H9 (cell line): ENCODE results near the gene RPS6KA6. TPM values are rescaled to one million over a fixed set of nuclear protein-coding genes. Genes with fewer than 3 reads are reported as not detected.

Source experiments
- DNase-seq: peaks from one replicate; pipeline ENCODE4 v3.0.0-alpha.2; 2017
- H2AFZ ChIP-seq: one replicate; pipeline ENCODE4 v1.6.1; 2013; ENCODE audit warnings: mild to moderate bottlenecking, low read length, control low read depth, moderate library complexity
- H2AK5ac ChIP-seq: 2 replicates; pipeline ENCODE4 v1.6.1; 2013; ENCODE audit warnings: low read length, control low read depth, mixed read lengths; ENCODE audit not compliant: insufficient read length
- H2BK120ac ChIP-seq: one replicate; pipeline ENCODE4 v1.6.1; 2013; ENCODE audit warnings: low read depth, mild to moderate bottlenecking, low read length, control low read depth, inconsistent platforms; ENCODE audit not compliant: poor library complexity, severe bottlenecking
- H2BK12ac ChIP-seq: 2 replicates; pipeline ENCODE4 v1.6.1; 2013; ENCODE audit warnings: low read length, control low read depth, mixed read lengths, low read depth; ENCODE audit not compliant: insufficient read length
- H2BK15ac ChIP-seq: 2 replicates; pipeline ENCODE4 v1.6.1; 2013; ENCODE audit warnings: low read depth, low read length, control low read depth
- H2BK20ac ChIP-seq: one replicate; pipeline ENCODE4 v1.6.1; 2013; ENCODE audit warnings: low read depth, mild to moderate bottlenecking, low read length, control low read depth, inconsistent platforms; ENCODE audit not compliant: poor library complexity, severe bottlenecking
- H2BK5ac ChIP-seq: 2 replicates; pipeline ENCODE4 v1.6.1; 2013; ENCODE audit warnings: low read length, control low read depth, mixed read lengths; ENCODE audit not compliant: insufficient read length
- H3K14ac ChIP-seq: 2 replicates; pipeline ENCODE4 v1.6.1; 2013; ENCODE audit warnings: low read length, control low read depth; ENCODE audit not compliant: insufficient read depth
- H3K18ac ChIP-seq: 2 replicates; pipeline ENCODE4 v1.6.1; 2013; ENCODE audit warnings: low read depth, mild to moderate bottlenecking, mixed read lengths, low read length, control low read depth; ENCODE audit not compliant: insufficient read length
- H3K23ac ChIP-seq: 2 replicates; pipeline ENCODE4 v1.6.1; 2013; ENCODE audit warnings: low read length, control low read depth, mixed read lengths, low read depth; ENCODE audit not compliant: insufficient read length
- H3K23me2 ChIP-seq: 2 replicates; pipeline ENCODE4 v1.6.1; 2013; ENCODE audit warnings: low read depth, mild to moderate bottlenecking, mixed read lengths, low read length, control low read depth; ENCODE audit not compliant: insufficient read length, poor library complexity, severe bottlenecking
- H3K27ac ChIP-seq: 2 replicates; pipeline ENCODE4 v1.5.1; 2013; ENCODE audit warnings: low read length, control low read depth, mixed read lengths, low read depth; ENCODE audit not compliant: insufficient read length
- H3K27me3 ChIP-seq: 2 replicates; pipeline ENCODE4 v1.6.1; 2013; ENCODE audit warnings: low read length, control low read depth, inconsistent platforms; ENCODE audit not compliant: insufficient read depth
- H3K4ac ChIP-seq: 2 replicates; pipeline ENCODE4 v1.6.1; 2013; ENCODE audit warnings: low read depth, mild to moderate bottlenecking, control low read depth, inconsistent platforms, low read length, moderate library complexity
- H3K4me1 ChIP-seq: 2 replicates; pipeline ENCODE4 v1.6.1; 2013; ENCODE audit warnings: low read length, control low read depth, inconsistent platforms; ENCODE audit not compliant: insufficient read depth
- H3K4me2 ChIP-seq: 2 replicates; pipeline ENCODE4 v1.6.1; 2013; ENCODE audit warnings: low read length, control low read depth, mixed read lengths; ENCODE audit not compliant: insufficient read length, insufficient read depth
- H3K56ac ChIP-seq: 2 replicates; pipeline ENCODE4 v1.6.1; 2013; ENCODE audit warnings: low read depth, mild to moderate bottlenecking, mixed read lengths, low read length, control low read depth; ENCODE audit not compliant: insufficient read length
- H3K79me1 ChIP-seq: 2 replicates; pipeline ENCODE4 v1.6.1; 2013; ENCODE audit warnings: low read depth, mild to moderate bottlenecking, moderate library complexity, low read length, control low read depth, inconsistent platforms; ENCODE audit not compliant: insufficient read depth, poor library complexity, severe bottlenecking
- H3K79me2 ChIP-seq: 2 replicates; pipeline ENCODE4 v1.6.1; 2013; ENCODE audit warnings: low read length, control low read depth, inconsistent platforms; ENCODE audit not compliant: insufficient read depth
- H3K9ac ChIP-seq: 2 replicates; pipeline ENCODE4 v1.6.1; 2013; ENCODE audit warnings: low read length, control low read depth, mixed read lengths; ENCODE audit not compliant: insufficient read length; ENCODE audit errors: extremely low read depth
- H3K9me3 ChIP-seq: one replicate; pipeline ENCODE4 v1.6.1; 2013; ENCODE audit warnings: low read depth, low read length, inconsistent platforms; ENCODE audit not compliant: control insufficient read depth
- H3T11ph ChIP-seq: one replicate; pipeline ENCODE4 v1.6.1; 2013; ENCODE audit warnings: mild to moderate bottlenecking, low read length, control low read depth, inconsistent platforms
- H4K20me1 ChIP-seq: one replicate; pipeline ENCODE4 v1.6.1; 2013; ENCODE audit not compliant: control insufficient read depth, insufficient read length, insufficient read depth
- H4K5ac ChIP-seq: 2 replicates; pipeline ENCODE4 v1.6.1; 2013; ENCODE audit warnings: low read depth, mild to moderate bottlenecking, mixed read lengths, low read length, control low read depth; ENCODE audit not compliant: insufficient read length
- H4K8ac ChIP-seq: replicated peaks from 2 replicates; pipeline ENCODE4 v1.6.1; 2013; ENCODE audit warnings: low read length, control low read depth, mixed read lengths, low read depth; ENCODE audit not compliant: insufficient read length
- H4K91ac ChIP-seq: 2 replicates; pipeline ENCODE4 v1.6.1; 2013; ENCODE audit warnings: low read depth, mild to moderate bottlenecking, moderate library complexity, mixed read lengths, low read length, control low read depth; ENCODE audit not compliant: insufficient read length
- H3K27ac Mint-ChIP-seq, 3 experiments: 2 replicates in 2 of 3; 3 replicates in 1 of 3; pipeline ENCODE4 v1.8.0; 2020 to 2021; ENCODE audit warnings: mixed read lengths in 3 of 3, mild to moderate bottlenecking in 1 of 3, moderate library complexity in 1 of 3
- H3K27me3 Mint-ChIP-seq: 2 replicates; pipeline ENCODE4 v1.8.0; 2021; ENCODE audit warnings: low read depth, mild to moderate bottlenecking, moderate library complexity, mixed read lengths
- H3K36me3 Mint-ChIP-seq, 3 experiments: 2 replicates in 2 of 3; 3 replicates in 1 of 3; pipeline ENCODE4 v1.8.0; 2020 to 2021; ENCODE audit warnings: low read depth in 3 of 3, mixed read lengths in 3 of 3; ENCODE audit not compliant: insufficient read depth in 1 of 3
- H3K4me1 Mint-ChIP-seq, 2 experiments: 2 replicates each; pipeline ENCODE4 v1.8.0; 2020; ENCODE audit warnings: mixed read lengths in 2 of 2
- H3K4me3 Mint-ChIP-seq, 2 experiments: 2 replicates in 1 of 2; 3 replicates in 1 of 2; pipeline ENCODE4 v1.8.0; 2020 to 2021; ENCODE audit warnings: mild to moderate bottlenecking in 2 of 2, mixed read lengths in 2 of 2, moderate library complexity in 1 of 2
- H3K9me3 Mint-ChIP-seq, 2 experiments: 2 replicates in 1 of 2; 3 replicates in 1 of 2; pipeline ENCODE4 v1.8.0; 2020; ENCODE audit warnings: mild to moderate bottlenecking in 2 of 2, mixed read lengths in 2 of 2, moderate library complexity in 1 of 2
- WGBS: extraction: QIAGEN DNeasy Blood & Tissue Kit; methylation state at CpG from one replicate; pipeline ENCODE4 v1.1.7; 2013; ENCODE audit warnings: missing lambda C conversion rate, low lambda C conversion rate, mixed read lengths; ENCODE audit not compliant: insufficient read length; ENCODE audit errors: extremely low coverage; 5-methylcytosine and 5-hydroxymethylcytosine counted together
- total RNA-seq: library from RNA; stranded (reverse); gene quantifications from 2 replicates; pipeline ENCODE4 v1.2.1, GENCODE V29; 2021
- TF ChIP-seq, protein P1 (sequence below): fragments of 200-600 bp; sonication (generic); conservative IDR thresholded peaks from 3 replicates; pipeline ENCODE4 v1.8.0; 2021; ENCODE audit warnings: antibody characterized with exemption, mild to moderate bottlenecking

RPS6KA6 gene
- total RNA-seq, 1 experiment from 2014 or later, result 12.1 TPM

- H3K14ac ChIP-seq, result no peak overlapping the region
- no peaks in the 10 kb centered on the region for H3K27me3 ChIP-seq
- peaks cover 1% of the 10 kb centered on the region; the same call in 1 of the 2 replicates for H3K27me3 Mint-ChIP-seq
- no peak overlapping the region for H3K18ac ChIP-seq
- no peaks in the 10 kb centered on the region for H3K79me1 ChIP-seq
- WGBS, result no CpG with 5 or more reads among the region's 7 CpGs
- H3K36me3 Mint-ChIP-seq, result peaks cover 0 to 3% (median 0%) of the 10 kb centered on the region in 3 experiments; a peak in 3 of 7 replicates
- no peak overlapping the region for H2BK12ac ChIP-seq
- H3K23ac ChIP-seq, result no peak overlapping the region
- H2AK5ac ChIP-seq, result no peak overlapping the region
- no peak overlapping the region for H3K4me2 ChIP-seq
- no peak overlapping the region for H4K91ac ChIP-seq
- no peak overlapping the region for H4K5ac ChIP-seq
- H3K79me2 ChIP-seq, result no peaks in the 10 kb centered on the region
- TF ChIP-seq, protein P1, sequence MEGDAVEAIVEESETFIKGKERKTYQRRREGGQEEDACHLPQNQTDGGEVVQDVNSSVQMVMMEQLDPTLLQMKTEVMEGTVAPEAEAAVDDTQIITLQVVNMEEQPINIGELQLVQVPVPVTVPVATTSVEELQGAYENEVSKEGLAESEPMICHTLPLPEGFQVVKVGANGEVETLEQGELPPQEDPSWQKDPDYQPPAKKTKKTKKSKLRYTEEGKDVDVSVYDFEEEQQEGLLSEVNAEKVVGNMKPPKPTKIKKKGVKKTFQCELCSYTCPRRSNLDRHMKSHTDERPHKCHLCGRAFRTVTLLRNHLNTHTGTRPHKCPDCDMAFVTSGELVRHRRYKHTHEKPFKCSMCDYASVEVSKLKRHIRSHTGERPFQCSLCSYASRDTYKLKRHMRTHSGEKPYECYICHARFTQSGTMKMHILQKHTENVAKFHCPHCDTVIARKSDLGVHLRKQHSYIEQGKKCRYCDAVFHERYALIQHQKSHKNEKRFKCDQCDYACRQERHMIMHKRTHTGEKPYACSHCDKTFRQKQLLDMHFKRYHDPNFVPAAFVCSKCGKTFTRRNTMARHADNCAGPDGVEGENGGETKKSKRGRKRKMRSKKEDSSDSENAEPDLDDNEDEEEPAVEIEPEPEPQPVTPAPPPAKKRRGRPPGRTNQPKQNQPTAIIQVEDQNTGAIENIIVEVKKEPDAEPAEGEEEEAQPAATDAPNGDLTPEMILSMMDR, result peak; percentile 77
- H3T11ph ChIP-seq, result no peak overlapping the region
- H4K8ac ChIP-seq, result no peak overlapping the region
- H3K4me1 Mint-ChIP-seq, result peaks cover 10 to 15% of the 10 kb centered on the region in 2 experiments
- no peak overlapping the region for H2BK20ac ChIP-seq
- H4K20me1 ChIP-seq, result no peaks in the 10 kb centered on the region
- H3K4me3 Mint-ChIP-seq, result no peak overlapping the region
- peak; percentile 50 for DNase-seq
- H3K9me3 ChIP-seq, result peaks cover 8% of the 10 kb centered on the region
- no peak overlapping the region for H3K9ac ChIP-seq
- no peak overlapping the region for H2BK5ac ChIP-seq
- no peaks in the 10 kb centered on the region for H3K4me1 ChIP-seq
- H3K9me3 Mint-ChIP-seq, result peaks cover 56 to 63% of the 10 kb centered on the region in 2 experiments
- H2BK120ac ChIP-seq, result no peak overlapping the region
- no peak overlapping the region for H3K56ac ChIP-seq
- H3K27ac ChIP-seq, result no peak overlapping the region
- H2BK15ac ChIP-seq, result no peak overlapping the region
- H2AFZ ChIP-seq, result no peak overlapping the region
- H3K4ac ChIP-seq, result no peak overlapping the region
- H3K23me2 ChIP-seq, result no peaks in the 10 kb centered on the region
- H3K27ac Mint-ChIP-seq, result peak overlapping the region in 1 of 3 experiments; percentile 46; a peak in 1 of 7 replicates
Measured at GRCh38 chrX:84046403-84046984, 141.5 kb downstream of the RPS6KA6 start.
